Activated CD8-positive, alpha-beta memory T cell treated with anti-CD3 and anti-CD28 coated beads for 24 hours (primary cell): ENCODE data around the gene SEMA3D.

Source experiments
- DNase-seq: peaks from one replicate; pipeline ENCODE4 v3.0.0-alpha.2; 2020

The SEMA3D gene

GRCh38 chr7:85074016-85074415 is 112.8 kb downstream of the SEMA3D start:
- no peak for DNase-seq

GRCh38 chr7:85070967-85071628 is 115.8 kb downstream of the SEMA3D start:
- no peak for DNase-seq

GRCh38 chr7:85068799-85069198 is 118.1 kb downstream of the SEMA3D start:
- no peak for DNase-seq

- DNase-seq, result no peak
Observed at GRCh38 chr7:85067371-85067770, 119.5 kb downstream of the SEMA3D start.

- DNase-seq, result no peak
Observed at GRCh38 chr7:85065888-85066485, 120.9 kb downstream of the SEMA3D start.

GRCh38 chr7:85065306-85065705 is 121.5 kb downstream of the SEMA3D start:
- no peak for DNase-seq

- no peak for DNase-seq
Observed at GRCh38 chr7:85062651-85063050, 124.2 kb downstream of the SEMA3D start.

GRCh38 chr7:85061456-85061855 is 125.4 kb downstream of the SEMA3D start:
- no peak for DNase-seq

- no peak for DNase-seq
Observed at GRCh38 chr7:85060696-85061095, 126.2 kb downstream of the SEMA3D start.

GRCh38 chr7:85055906-85056305 is 130.9 kb downstream of the SEMA3D start:
- no peak for DNase-seq

GRCh38 chr7:85055196-85055595 is 131.7 kb downstream of the SEMA3D start:
- no peak for DNase-seq

GRCh38 chr7:85054306-85054705 is 132.6 kb downstream of the SEMA3D start:
- DNase-seq, result no peak

GRCh38 chr7:85052894-85053293 is 134.0 kb downstream of the SEMA3D start:
- DNase-seq, result no peak

- no peak for DNase-seq
Observed at GRCh38 chr7:85052056-85052737, 134.7 kb downstream of the SEMA3D start.

GRCh38 chr7:85046534-85046933 is 140.3 kb downstream of the SEMA3D start:
- no peak for DNase-seq

GRCh38 chr7:85041605-85042216 is 145.1 kb downstream of the SEMA3D start:
- DNase-seq, result no peak

GRCh38 chr7:85039196-85039923 is 147.5 kb downstream of the SEMA3D start:
- DNase-seq, result no peak

GRCh38 chr7:85038466-85038865 is 148.4 kb downstream of the SEMA3D start:
- no peak for DNase-seq

- DNase-seq, result no peak
Observed at GRCh38 chr7:85033263-85033662, 153.6 kb downstream of the SEMA3D start.

GRCh38 chr7:85031475-85031874 is 155.4 kb downstream of the SEMA3D start:
- DNase-seq, result no peak

- DNase-seq, result no peak
Observed at GRCh38 chr7:85030893-85031292, 156.0 kb downstream of the SEMA3D start.

GRCh38 chr7:85025312-85025756 is 161.5 kb downstream of the SEMA3D start:
- DNase-seq, result no peak

- DNase-seq, result no peak
Observed at GRCh38 chr7:85023916-85024315, 162.9 kb downstream of the SEMA3D start.
